Measurements from ENCODE around the gene TUBGCP3. TPM values are rescaled to one million over a fixed set of nuclear protein-coding genes. Genes with fewer than 3 reads are reported as not detected.

Gene TUBGCP3
- total RNA-seq, 1 experiment from 2014 or later: 51.4 TPM

DNA sequence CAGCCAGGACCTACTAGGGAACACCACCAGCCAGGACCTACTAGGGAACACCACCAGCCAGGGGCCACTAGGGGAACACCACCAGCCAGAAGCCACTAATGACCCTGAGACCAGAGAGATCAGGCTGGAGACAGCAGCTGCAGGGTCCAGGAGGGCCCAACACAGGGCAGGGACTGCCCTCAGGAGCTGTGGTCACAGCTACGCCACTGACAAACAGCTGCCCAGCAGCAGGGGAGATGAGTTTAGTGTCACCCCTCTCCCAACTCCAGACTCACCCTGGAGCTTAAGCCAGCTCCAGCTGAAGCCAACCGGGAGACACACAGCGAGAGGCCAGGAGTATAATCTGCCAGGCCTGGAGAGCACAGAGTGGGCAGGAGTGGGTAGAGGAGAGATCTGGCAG, 25.7 kb downstream of the TUBGCP3 start (continued):
- TF ChIP-seq FOSL1 (IDR thresholded peaks at IDR 0.05; ENCODE audit: low read depth): no peak
- no peak for TF ChIP-seq CTCF (IDR thresholded peaks at IDR 0.05 in 2 of 3, conservative IDR thresholded peaks at IDR 0.05 in 1 of 3; ENCODE audit: borderline replicate concordance in 1 of 3, insufficient read depth in 1 of 3, low read depth in 2 of 3, low read length in 2 of 3)

DNA sequence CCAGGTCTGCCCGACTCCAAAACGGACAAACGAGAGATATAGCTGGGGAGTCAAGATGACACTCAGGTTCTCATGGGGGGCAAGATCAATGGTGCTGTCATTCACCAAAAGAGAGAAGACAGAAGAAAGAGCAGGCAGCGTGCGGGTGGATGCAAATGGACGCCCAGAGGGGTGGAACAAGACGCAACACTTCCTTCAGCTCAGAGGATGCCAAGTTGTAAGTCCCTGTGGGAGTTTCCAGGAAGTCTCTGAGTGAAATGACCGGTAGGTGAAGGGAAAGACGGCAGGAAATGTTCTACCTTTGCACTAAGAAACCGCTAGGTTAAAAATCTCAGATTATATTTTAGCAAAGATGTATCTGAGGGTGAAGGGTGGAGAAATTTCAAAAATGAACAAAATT, 26.5 kb downstream of the TUBGCP3 start:
- Histone ChIP-seq H3K4me1 (ENCODE audit: control insufficient read depth in 1 of 2, insufficient read depth in 2 of 2, low read length in 2 of 2) (no peaks in the 10 kb centered on the region), H3K79me2 (ENCODE audit: insufficient read depth, low read length) (peaks cover 80% of the 10 kb centered on the region), H3K27me3 (ENCODE audit: insufficient read depth, low read length) (no peaks in the 10 kb centered on the region), H3K4me2 (ENCODE audit: low read length) (no peak overlapping the region), H3K27ac (ENCODE audit: low read depth, low read length) (no peak overlapping the region), H3K9me3 (ENCODE audit: control insufficient read depth in 1 of 2, insufficient read depth in 1 of 2, low read depth in 1 of 2, low read length in 2 of 2) (no peaks in the 10 kb centered on the region), H4K20me1 (ENCODE audit: insufficient read depth) (no peaks in the 10 kb centered on the region), H3K36me3 (ENCODE audit: control insufficient read depth in 1 of 2, insufficient read depth in 2 of 2, low read length in 2 of 2) (peaks cover 9 to 20% of the 10 kb centered on the region in 2 experiments; a peak in 3 of 4 replicates), H3K9me2 (ENCODE audit: insufficient read depth) (no peaks in the 10 kb centered on the region), H2AFZ (ENCODE audit: low read depth, low read length, poor library complexity, severe bottlenecking) (no peak overlapping the region), H3K9ac (ENCODE audit: low read length) (no peak overlapping the region), H3K4me3 (replicated peaks in 1 of 2; ENCODE audit: low read depth in 1 of 2, low read length in 2 of 2) (no peak overlapping the region)
- TF ChIP-seq ZFX (IDR thresholded peaks at IDR 0.05) (no peak), TCF7L2 (IDR thresholded peaks at IDR 0.05; ENCODE audit: borderline replicate concordance, extremely low read depth, insufficient read depth, insufficient read length) (no peak), CBX3 (IDR thresholded peaks at IDR 0.05; ENCODE audit: low read depth) (no peak), JUND (IDR thresholded peaks at IDR 0.05) (no peak), POLR2AphosphoS5 (IDR thresholded peaks at IDR 0.05; ENCODE audit: low read depth, low read length) (no peak), CTCF (IDR thresholded peaks at IDR 0.05 in 2 of 3, conservative IDR thresholded peaks at IDR 0.05 in 1 of 3; ENCODE audit: borderline replicate concordance in 1 of 3, insufficient read depth in 1 of 3, low read depth in 2 of 3, low read length in 2 of 3) (no peak), CEBPB (IDR thresholded peaks at IDR 0.05; ENCODE audit: low read depth) (no peak), FOSL1 (IDR thresholded peaks at IDR 0.05; ENCODE audit: low read depth) (no peak), SIN3A (IDR thresholded peaks at IDR 0.05; ENCODE audit: low read depth) (no peak), EZH2phosphoT487 (IDR thresholded peaks at IDR 0.05; ENCODE audit: borderline replicate concordance) (no peak), POLR2A (IDR thresholded peaks at IDR 0.05; ENCODE audit: borderline replicate concordance, extremely low read depth, insufficient read depth, insufficient read length) (no peak), SRF (IDR thresholded peaks at IDR 0.05; ENCODE audit: low read depth) (no peak), ZNF274 (IDR thresholded peaks at IDR 0.05; ENCODE audit: low read depth, low read length) (no peak), RAD21 (IDR thresholded peaks at IDR 0.05; ENCODE audit: low read depth) (no peak)
- TF ChIP-seq, protein P1, sequence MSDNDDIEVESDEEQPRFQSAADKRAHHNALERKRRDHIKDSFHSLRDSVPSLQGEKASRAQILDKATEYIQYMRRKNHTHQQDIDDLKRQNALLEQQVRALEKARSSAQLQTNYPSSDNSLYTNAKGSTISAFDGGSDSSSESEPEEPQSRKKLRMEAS (IDR thresholded peaks at IDR 0.05): no peak
- TF ChIP-seq, protein P2, sequence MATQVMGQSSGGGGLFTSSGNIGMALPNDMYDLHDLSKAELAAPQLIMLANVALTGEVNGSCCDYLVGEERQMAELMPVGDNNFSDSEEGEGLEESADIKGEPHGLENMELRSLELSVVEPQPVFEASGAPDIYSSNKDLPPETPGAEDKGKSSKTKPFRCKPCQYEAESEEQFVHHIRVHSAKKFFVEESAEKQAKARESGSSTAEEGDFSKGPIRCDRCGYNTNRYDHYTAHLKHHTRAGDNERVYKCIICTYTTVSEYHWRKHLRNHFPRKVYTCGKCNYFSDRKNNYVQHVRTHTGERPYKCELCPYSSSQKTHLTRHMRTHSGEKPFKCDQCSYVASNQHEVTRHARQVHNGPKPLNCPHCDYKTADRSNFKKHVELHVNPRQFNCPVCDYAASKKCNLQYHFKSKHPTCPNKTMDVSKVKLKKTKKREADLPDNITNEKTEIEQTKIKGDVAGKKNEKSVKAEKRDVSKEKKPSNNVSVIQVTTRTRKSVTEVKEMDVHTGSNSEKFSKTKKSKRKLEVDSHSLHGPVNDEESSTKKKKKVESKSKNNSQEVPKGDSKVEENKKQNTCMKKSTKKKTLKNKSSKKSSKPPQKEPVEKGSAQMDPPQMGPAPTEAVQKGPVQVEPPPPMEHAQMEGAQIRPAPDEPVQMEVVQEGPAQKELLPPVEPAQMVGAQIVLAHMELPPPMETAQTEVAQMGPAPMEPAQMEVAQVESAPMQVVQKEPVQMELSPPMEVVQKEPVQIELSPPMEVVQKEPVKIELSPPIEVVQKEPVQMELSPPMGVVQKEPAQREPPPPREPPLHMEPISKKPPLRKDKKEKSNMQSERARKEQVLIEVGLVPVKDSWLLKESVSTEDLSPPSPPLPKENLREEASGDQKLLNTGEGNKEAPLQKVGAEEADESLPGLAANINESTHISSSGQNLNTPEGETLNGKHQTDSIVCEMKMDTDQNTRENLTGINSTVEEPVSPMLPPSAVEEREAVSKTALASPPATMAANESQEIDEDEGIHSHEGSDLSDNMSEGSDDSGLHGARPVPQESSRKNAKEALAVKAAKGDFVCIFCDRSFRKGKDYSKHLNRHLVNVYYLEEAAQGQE (IDR thresholded peaks at IDR 0.05; ENCODE audit: low read depth): no peak
- ATAC-seq (no peak), DNase-seq (ENCODE audit: low read depth, low spot score) (no peak)
- CTCF ChIA-PET: no interaction called here
- POLR2A ChIA-PET: no interaction called here
- intact Hi-C loops (cut with micrococcal nuclease): no loop called here
- RAD21 ChIA-PET (ENCODE audit: low non-redundant PET in 1 of 2, low total read pairs in 2 of 2, uncharacterized antibody in 2 of 2, unreplicated experiment in 2 of 2): no interaction called here
- no TSS peak for BruUV-seq (replicated peaks)

Data from HCT116 (cell line).